ENCODE data around the gene UGT1A4.

UGT1A4 gene

GRCh38 chr2:233807966-233808935 is 89.7 kb downstream of the UGT1A4 start:
- no peak for DNase-seq

- DNase-seq = no peak
Measured at GRCh38 chr2:233810385-233810784, 91.8 kb downstream of the UGT1A4 start.

DNA sequence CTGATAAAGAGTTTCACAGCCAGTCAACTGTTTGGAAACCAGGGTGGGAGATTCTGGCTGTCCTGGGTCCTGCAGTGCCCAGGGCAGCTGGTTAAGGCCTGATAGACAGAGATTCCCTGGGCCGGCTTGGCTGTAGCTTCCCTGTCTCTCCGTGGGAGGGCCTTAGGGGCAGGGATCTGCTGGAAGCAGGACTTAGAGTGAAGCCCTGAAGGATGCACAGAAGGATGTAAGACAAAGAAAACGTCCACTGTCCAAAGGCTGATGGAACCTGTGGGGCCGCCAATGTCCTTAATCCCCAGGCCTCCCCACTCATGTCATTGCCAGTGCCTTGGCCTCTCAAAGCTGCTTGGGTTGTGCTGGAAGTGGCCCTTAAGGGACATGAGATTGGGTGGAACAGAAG is 92.6 kb downstream of the UGT1A4 start:
- no peak for DNase-seq

GRCh38 chr2:233811732-233812131 is 93.2 kb downstream of the UGT1A4 start:
- DNase-seq = no peak

GRCh38 chr2:233813236-233814055 is 94.9 kb downstream of the UGT1A4 start:
- DNase-seq = no peak

GRCh38 chr2:233814056-233814835 is 95.7 kb downstream of the UGT1A4 start:
- DNase-seq = no peak

DNA sequence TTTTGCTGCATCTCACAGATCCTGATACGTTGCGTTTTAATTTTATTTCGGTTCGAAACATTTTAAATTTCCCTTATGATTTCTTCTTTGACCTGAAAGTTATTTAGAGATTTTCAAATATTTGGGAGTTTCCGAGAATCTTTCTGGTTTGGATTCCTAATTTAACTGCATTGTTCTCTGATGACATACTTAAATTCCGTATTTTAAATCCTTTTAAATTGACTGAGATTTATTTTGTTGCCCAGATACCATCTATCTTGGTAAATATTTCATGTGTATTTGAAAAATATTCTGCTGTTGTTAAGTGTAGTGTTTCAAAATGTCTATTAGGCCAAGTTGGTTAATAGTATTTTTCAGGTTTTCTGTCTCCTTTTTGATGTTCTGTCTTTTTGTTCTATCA is 97.3 kb downstream of the UGT1A4 start:
- DNase-seq = no peak

GRCh38 chr2:233816334-233816733 is 97.8 kb downstream of the UGT1A4 start:
- no peak for DNase-seq

- DNase-seq = no peak
Measured at GRCh38 chr2:233816771-233817170, 98.2 kb downstream of the UGT1A4 start.

DNA sequence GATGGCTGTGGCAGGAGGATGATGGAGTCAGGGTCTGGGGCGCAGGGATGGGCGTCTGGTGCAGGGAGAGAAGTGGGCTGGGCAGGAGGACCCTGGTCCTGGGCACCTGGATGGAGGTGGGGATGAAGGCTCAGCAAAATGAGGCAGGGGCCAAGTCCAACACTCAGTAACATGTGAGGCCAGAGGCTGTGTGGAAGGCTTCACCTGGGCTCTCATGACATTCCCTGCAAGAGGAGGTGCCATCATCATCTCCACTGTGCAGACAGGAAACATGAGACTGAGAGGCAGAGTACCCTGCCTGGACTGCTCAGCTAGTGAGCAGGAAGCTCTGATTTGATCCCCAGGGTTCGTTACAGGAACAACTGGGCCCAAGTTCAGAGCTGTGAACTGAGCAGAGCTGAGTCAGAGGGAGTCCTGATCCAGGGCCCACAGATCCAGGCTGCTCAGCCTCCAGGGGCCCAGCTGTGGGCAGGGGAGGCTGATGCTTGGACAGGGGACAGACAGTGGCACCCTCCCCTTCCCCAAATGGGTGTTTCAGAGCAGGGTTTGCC is 98.9 kb downstream of the UGT1A4 start:
- DNase-seq = no peak

DNA sequence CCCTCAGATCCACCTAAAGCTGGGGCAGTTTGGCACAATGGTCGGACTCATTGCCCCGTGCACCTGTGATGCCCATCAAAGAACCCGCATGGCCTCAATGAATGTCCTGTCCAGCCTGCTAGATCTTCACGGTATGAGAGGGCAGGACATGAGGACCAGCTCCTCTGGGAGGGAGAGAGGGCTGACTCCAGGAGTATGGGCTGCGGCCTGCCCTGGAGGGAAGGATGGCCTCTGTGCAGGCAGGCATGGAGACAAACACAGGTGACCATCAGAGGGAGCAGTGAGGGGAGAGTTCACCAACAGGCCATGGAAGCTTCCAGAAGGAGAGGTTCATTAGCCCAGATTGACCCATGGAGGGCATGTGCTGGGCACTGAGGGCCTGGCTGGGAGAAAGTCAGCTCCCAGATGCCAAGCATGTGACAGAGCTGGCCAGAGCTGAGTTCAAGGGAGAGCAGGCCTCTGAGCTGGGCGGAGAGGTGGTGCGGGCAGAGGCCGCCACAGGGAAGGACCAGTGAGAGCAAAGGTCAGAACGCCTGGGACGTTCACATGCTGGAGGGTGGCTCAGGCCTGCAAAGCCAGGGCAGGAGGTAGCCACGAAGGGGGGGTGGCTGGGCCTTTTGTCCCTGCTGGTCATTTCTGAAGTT is 99.6 kb downstream of the UGT1A4 start:
- no peak for DNase-seq

GRCh38 chr2:233818639-233819621 is 100.4 kb downstream of the UGT1A4 start:
- no peak for DNase-seq

GRCh38 chr2:233819884-233820773 is 101.6 kb downstream of the UGT1A4 start:
- no peak for DNase-seq

- DNase-seq = no peak
Measured at GRCh38 chr2:233820774-233821105, 102.2 kb downstream of the UGT1A4 start.

- DNase-seq = no peak
Measured at GRCh38 chr2:233821196-233821595, 102.7 kb downstream of the UGT1A4 start.

- DNase-seq = no peak
Measured at GRCh38 chr2:233821709-233822100, 103.2 kb downstream of the UGT1A4 start.

DNA sequence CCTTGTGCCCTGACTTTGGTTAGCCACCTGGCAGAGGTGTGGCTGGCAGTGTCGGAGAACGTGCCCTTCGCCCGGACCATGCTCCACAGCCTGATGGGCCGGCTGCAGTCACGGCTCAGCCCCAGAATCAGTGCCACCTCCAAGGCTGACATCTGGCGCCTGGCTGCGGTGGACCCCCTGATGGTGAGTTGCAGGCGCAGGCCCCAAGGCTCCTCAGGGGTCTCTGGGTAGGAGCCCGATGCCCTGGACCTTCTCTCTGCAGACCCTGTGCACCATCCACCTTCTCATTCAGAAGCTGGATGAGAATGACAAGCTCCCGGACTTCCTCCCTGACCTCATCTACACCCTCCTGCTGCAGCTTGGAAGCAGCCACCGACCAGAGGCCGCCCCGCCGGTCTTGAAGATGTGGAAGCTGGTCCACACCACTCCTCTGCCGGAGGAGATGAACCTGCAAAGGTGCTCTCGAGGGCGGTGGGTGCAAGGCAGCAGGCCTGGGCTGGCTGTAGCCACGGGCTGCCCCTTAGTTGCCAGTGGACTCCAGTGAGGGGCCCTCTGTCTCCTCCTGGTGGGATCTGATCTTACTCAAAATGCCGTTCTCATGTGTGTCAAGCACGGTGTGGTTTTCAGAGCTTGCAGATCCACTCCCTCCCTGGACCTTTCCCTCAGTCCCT is 103.7 kb downstream of the UGT1A4 start:
- DNase-seq = no peak

Measured in hypothalamus (tissue), 51 donors.